HG02870 (cell line): ENCODE measurements around the gene CMAS.
A peak's percentile ranks its signal among the peaks of the same experiment; 100 is the strongest.
"Not testable (repeated sequence)": the region's sequence is repeated elsewhere in the genome, so short reads cannot be mapped to it uniquely, and the experiment has no call there.

Experiments used
- ATAC-seq: cut with Tn5 transposase; IDR thresholded peaks from one replicate; pipeline ENCODE4 v1.9.1; 2021; ENCODE audit warnings: mild to moderate bottlenecking, moderate library complexity; ENCODE audit not compliant: unreplicated experiment

CMAS gene

DNA sequence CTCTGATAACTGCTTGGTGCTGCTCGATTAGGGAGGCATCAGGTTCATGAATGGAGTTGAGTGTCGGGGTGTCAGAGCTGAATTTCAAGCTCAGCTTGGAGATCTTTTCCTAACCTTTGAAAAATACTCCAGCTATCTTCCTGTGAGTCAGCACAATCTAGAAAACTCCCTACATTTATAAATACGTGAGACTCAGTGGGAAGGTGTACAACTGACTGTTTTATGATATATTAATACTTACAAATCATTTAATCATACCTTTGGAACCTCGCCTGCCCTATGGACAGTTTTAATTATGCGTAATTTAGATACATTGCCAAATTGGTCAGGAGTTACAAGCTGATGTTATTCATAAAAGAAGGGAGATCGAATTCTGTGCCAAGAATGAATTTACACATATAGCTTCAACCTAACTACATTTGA is 961 bp downstream of the CMAS start:
- ATAC-seq: no peak

DNA sequence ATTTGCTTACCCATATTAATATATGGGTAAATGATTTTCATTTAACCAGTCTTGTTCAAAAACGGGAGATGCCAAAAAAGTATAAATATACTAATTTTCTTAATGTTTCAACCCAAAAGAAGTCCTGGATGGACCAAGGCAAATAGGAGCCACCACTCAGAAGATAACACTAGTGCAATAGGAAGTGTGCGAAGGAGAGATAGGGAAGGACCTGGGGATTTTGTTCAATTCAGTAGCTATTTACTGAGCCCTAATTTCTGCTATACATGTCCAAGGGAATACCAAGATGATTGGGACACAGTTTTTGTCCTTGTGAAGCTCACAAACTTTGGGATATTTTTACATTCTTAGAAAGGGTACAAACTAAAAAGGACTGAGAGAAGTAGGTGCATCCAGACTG is 1.5 kb downstream of the CMAS start:
- no peak for ATAC-seq

DNA sequence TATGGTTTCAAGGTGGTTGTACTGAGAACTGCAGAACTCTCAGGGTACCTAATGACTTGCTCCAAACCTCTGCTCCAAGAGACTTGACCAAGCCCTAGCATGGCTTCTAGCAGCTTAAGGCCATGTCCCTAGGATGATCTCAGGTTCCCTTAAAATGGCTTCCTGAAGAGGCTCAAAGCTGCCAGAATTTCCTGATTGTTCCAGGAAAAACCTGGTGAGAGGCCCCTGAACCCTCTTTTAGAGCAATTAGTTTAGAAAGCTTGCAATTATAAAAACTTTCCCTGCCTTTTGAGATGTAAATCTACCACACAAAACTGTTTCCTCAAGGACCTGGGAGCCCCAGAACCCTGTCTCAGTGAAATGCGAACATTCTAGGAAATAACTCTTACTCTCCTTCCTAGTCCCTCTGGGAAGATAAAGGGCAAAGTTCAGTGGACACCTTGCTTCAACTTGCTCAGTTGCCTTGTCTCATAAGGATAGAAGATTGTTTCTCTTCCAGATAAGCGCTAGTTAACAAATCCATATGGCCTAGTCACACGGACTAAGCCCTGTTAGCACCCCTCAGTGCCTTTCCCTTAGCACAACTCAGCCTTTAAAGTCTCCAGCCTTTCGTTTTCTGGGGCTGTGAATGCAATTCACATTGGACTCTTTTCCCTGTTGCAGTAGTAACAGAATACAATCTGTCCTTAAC is 2.5 kb downstream of the CMAS start:
- ATAC-seq: no peak

DNA sequence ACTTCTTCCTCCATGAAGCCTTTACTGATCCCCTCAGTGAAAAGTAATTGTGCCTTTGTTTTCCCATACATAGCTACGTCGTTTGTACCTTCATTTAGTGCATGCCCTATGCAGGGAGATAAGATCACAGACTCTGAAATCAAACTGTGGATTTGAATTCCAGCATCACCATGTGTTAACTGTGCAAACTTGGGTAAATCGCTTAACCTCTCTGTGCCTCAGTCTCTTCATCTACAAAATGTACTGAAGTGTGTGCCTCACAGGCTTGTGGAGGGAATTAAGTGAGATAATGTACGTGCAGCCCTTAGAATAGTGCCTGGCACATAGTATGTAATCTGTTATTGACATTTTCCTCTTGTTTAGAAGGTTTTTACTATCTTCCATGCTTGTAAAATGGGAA is 4.1 kb downstream of the CMAS start:
- no peak for ATAC-seq

DNA sequence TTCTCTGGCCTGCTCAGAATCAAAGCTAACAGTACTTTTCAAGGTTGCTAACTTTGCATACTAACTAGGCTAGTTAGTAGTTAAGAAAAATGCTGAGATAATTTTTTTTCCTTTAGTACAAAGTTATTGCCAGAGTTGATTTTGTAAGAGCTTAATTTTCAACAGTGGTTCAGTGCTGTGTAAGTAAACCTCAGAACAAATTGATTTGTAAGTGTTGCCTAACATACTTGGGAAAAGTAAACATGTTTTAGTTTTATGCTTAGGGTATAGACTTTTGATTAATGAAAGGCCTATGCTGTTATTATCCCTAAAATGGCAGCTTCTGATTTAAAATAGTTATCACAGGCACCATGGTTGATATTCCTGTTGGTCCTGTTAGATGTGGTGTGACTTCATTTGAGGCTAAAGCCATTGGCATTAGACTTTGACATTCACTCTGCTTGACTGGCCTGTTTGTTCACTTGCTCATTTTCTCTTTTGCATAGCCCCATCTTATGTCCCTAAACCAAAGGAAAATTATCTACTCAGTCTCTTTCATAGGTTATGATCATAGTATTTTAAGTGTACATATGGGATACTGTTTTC is 5.2 kb downstream of the CMAS start:
- ATAC-seq: no peak

DNA sequence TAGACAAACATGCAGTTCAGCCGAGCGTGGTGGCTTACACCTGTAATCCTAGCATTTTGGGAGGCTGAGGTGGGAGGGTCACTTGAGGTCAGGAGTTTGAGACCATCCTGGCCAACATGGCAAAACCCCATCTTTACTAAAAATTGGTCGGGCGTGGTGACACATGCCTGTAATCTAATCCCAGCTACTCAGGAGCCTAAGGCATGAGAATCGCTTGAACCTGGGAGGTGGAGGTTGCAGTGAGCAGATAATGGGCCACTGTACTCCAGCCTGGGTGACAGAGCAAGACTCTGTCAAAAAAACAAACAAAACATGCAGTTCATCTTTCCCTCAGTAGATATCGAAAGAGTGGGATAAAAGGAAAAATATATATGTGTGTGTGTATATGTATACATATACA is 7.0 kb downstream of the CMAS start:
- ATAC-seq: not testable (repeated sequence)

DNA sequence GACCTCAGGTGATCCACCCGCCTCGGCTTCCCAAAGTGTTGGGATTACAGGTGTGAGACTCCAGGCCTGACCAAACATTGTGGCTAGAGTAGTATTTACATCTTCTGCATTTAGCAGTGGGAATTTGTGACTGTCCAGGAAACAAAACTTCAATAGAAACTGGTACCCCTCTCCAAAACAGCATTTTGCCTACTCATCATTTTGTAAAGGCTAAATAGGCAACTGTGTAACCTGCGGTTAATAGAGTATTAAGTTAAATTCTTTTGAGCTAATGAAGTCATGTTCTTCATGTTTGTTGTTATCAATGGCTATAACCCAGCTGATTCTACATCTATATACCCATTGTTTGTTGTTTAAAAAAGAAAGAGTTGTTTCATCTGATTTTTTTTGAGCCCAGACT is 8.1 kb downstream of the CMAS start:
- ATAC-seq: no peak

DNA sequence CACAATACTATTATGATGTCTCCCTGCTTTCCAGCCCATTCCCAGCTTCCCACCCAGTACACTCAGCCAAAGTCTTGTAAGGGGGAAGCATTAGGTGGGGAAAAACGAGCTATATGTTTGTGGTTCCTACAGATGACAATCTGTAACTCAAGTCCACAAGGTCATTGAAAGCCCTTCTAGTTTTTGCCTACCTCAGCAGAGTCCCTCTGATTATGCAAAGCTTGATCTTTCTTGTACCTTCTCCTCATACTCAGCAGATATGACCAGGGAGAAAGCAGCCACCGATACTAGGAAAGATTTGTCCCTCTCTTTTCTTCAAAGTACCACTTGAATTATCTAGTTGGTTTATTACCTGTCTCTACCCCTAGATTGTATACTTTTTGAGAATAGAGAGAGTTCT is 10.6 kb downstream of the CMAS start:
- ATAC-seq: no peak

DNA sequence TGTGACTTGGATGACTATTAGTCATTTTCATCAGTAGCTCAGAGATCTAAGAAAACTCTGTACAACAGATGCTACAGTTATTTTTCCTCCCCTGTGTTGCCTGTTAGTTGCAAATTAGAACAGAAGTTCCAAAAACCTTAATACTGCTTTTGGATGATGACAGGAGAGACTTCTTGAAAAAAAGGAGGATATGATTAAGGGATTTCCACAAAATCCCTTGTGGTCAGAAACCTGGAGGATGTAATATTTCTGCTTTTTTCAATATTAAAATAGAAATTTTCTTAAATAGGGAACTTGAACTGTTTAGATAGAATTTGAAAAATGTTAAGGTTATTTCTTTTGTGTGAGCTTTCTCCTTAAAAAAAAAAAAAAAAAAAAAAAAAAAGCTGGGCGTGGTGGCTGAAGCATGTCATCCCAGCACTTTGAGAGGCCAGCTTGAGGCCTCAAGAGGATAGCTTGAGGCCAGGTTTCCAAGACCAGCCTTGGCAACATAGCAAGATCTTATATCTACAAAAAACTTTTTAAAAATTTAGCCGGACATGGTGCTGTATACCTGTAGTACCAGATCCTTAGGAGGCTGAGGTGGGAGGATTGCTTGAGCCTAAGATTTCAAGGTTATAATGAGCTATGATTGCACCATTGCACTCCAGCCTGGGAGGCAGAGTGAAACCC is 14.1 kb downstream of the CMAS start:
- ATAC-seq: no peak

DNA sequence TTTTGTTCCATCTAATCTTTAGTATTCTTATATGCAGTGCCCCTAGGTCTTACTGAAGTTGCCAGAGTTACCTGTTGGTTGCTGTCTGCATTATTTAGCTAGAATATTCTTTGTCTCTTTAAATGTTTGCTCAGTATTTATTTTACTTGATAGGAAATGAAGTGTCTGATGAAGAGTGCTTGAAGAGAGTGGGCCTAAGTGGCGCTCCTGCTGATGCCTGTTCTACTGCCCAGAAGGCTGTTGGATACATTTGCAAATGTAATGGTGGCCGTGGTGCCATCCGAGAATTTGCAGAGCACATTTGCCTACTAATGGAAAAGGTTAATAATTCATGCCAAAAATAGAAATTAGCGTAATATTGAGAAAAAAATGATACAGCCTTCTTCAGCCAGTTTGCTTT is 18.9 kb downstream of the CMAS start:
- no peak for ATAC-seq

DNA sequence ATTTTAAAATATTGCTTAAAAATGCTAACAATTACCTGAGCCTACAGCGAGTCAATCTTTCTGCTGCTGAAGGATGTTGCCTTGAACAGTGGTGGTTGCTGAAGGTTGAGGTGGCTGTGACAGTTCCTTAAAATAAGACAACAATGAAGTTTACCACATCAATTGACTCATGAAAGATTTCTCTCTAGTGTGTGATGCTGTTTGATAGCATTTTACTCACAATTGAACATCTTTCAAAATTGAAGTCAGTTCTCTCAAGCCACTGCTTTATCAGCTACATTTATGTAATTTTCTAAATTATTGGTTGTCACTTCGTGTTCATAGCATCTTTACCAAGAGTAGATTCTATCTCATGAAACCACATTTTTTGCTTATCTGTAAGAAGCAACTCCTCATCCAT is 20.3 kb downstream of the CMAS start:
- no peak for ATAC-seq

DNA sequence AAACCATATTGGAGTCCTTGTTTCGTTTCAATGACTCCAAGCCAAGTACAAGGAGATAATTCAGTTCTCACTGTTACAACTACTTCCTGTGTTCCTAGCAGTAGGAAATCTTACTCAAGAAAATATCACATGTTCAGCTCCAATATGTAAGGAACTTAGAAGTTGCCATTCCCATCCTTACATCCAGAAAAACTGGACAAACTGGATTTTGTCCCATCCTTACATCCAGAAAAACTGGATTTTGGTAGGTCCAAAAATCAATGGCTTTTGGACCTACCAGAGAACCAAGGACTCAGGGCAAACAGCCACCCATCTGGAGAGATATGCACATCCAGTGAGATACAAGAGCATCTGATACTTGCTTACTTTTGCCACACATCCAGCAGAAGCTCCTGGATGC is 23.8 kb downstream of the CMAS start:
- ATAC-seq: no peak

DNA sequence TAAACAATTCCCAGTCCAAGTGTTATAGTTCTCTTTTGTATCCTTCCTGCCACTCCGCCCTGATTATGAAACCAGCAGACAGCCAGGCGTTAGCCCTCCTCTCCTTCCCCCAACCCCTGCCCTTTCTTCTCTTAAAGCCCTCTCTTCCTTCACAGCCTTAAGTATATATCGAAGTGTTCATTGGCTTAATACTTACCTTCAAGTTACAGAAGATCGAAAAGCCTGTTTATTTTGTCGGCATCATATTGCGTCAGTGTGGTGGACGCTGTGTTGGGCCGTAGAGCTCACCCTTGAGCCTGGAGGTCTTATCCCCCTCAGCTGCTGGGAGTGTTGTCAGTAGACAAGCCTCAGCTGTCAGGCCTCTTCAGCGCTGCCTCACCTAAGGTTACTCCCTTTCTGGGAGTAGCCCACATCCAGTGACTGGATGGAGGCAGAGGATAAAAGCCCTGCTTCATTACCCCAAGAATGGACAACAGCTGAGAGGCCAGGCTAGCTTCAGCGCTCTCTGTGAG is 36.2 kb downstream of the CMAS start:
- ATAC-seq: no peak

DNA sequence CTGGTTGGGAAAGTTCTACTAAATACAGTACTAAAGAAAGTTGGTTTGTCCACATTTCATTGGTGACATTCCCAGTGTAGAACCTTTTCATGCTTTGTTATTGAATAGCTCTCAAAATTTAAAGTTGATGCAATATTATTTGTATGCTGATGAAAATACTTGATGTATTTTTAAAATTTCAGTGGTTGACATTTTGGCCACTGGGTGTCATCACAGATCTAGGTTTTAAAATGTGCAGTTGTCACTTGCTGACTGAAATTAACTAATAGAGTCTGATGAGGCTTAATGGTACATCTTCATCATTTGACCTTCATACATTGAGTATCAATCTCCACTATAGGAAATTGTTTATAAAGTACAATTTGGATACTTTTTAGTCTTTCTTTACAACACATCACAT is 37.1 kb downstream of the CMAS start:
- no peak for ATAC-seq

DNA sequence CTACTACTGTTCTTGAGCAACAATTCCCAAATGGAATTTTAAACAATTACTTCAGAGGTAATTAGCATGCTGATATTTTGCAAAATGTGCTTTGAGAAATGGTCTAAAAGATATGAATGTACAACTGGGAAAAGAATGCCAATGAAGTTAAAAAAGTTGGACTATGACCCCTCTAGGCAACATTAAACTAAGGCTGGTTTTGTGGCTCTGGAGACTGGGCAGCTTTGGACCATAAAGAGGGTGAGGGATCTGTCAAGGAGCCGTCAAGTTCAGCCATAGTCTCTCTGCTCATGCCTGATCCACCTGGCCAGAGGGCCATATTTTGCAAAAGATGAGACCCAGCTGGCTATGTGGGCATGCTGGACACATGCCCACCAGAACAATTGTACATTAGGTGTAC is 38.8 kb downstream of the CMAS start:
- ATAC-seq: no peak

DNA sequence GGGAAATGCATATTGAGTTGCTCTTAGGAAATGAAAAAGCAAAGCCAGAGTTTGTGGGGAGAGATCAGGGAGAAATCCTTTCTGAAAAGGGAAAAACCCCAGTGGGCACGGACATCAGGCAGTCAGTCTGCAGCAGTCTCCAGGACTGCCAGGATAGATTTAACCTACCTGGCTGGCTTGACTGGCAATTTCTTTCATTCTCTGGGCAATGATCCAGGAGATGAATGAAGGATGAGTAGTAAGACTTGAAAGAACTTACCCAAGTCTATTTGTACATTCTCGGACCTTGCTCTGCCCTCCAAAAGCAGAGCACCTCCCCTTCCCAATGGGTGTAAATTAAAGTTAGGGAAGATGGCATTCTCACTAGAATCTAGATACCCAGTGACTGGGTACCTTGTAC is 42.9 kb downstream of the CMAS start:
- no peak for ATAC-seq

DNA sequence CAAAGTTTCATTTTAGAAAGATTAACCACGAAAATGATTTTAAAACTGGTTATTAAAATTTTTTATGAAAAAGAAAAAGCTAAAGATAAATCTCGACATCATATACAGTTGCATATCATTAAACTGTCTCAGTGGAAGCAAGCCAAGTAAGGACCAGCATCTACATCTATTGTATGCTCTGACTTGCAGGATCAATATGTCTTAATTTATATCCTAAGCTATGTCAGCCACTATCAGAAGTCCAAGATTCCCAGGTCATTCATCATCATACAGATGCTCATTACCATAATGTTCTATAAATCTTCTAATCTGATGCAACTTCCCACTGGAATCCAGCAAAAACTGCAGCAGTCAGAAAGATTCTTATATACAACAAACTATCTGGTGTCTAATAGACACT is 43.5 kb downstream of the CMAS start:
- no peak for ATAC-seq

DNA sequence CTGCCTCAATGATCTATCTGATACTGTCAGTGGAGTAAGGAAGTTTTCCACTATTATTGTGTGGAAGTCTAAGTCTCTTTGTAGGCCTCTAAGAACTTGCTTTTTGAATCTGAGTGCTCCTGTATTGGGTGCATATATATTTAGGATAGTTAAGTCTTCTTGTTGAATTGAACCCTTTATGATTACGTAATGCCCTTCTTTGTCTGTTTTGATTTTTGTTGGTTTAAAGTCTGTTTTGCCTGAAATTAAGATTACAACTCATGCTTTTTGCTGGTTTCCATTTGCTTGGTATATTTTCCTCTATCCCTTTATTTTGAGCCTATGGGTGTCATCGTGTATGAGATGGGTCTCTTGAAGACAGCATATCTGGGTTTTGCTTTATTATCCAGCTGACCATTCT is 53.0 kb downstream of the CMAS start:
- ATAC-seq: not testable (repeated sequence)

DNA sequence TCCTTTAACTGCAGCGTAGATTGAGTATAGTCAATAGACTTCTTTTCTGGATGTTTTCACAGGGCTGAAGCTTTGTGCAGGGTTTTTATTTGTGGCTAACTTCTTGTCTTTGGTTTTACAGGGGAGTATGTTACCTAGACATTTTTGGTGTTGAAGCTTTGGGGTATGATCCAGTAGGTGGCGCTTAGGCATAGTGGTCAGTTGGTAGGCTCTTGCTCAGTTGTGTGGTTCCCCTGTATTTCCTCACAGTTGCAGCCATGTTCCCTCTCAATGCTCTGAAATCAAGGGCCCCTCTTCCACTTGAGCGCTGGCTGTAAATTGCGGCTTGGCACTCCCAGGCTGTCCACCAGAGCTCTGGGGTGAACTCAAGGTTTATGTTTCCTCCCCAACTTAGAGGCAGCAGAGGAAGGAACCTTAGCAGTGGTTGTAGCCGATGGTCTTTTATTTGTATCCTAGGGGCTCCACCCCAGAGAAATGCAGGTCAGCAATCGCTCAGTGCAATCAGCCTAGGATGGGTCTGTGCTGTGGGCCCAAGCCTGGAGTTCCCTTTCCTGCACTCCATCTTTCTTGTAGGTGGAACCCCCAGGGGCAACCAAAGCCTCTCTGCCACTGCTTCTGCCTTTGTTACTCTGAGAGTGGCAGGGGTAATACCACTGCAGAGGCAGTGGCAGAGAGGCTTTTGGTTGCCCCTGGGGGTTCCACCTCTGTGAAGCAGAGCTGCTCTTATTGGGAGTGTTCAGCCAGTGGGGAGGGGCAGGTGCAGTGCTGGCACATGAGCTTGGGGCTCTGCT is 55.1 kb downstream of the CMAS start:
- peak; percentile 57 for ATAC-seq

DNA sequence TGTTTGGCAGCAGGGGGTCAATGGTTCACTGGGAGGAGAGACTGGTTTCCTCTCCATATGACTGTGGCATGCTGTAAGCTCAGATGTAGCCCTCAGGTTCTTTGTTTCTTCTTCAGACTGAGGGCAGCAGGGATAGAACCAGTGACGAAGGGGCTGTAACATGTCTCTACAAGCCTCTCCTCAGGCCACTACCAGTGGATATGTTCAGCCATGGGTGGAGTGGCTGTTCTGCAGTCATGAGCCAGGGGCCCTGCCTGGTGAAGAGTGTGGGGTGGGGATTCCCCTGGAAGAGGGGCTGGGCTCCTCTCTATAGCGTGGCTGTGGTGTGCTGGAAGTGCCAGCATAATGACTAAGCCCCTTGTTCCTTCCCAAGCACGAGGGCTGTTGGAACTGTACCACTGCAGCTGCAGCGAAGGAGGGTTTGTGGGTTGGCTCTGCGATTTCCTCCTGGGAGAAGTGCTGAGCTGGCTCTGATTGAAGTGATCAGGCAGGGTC is 55.8 kb downstream of the CMAS start:
- ATAC-seq: peak; percentile 39

DNA sequence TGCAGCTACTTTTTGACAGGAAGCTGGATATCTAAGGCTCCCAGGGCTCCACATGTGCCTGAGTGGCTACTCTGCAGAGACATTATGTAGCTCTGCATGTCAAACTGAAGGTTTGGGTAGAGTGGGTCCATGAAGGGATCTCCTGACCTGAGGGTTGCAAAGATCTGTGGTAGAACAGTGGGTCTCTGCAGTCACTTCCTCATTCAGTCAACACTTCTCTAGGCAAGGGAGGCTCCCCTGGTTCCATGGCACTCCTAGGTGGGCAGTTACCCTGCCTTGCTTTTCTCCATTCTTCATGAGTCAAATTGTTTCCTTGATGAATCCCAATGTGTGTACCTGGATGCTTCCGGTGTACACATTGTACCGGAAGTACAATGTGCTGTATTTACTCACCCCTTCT is 57.4 kb downstream of the CMAS start:
- no peak for ATAC-seq
